Upper lobe of left lung (tissue), 6 donors: ENCODE measurements around the gene TNNC1. TPM values are rescaled to one million over a fixed set of nuclear protein-coding genes. Genes with fewer than 3 reads are reported as not detected.

Experiments
- ATAC-seq, 2 donors: fragments of 200-7000 bp; cut with Tn5 transposase; one replicate each; pipeline ENCODE4 v1.9.1; 2022; ENCODE audit warnings: mild to moderate bottlenecking in 2 of 2, moderate library complexity in 2 of 2; ENCODE audit not compliant: low FRiP score in 2 of 2
- DNase-seq, 2 donors: peaks; one replicate each; pipeline ENCODE4 v3.0.0-alpha.2; 2019 to 2020
- H3K27ac ChIP-seq, 4 donors: fragments of 200-600 bp; sonication (generic); one replicate each; pipeline ENCODE4 v1.5.1; 2016 to 2019
- H3K27me3 ChIP-seq, 4 donors: fragments of 200-600 bp; sonication (generic); one replicate each; pipeline ENCODE4 v1.5.1; 2017 to 2019
- H3K36me3 ChIP-seq, 4 donors: fragments of 200-600 bp; sonication (generic); one replicate each; pipeline ENCODE4 v1.5.1; 2016 to 2019
- H3K4me1 ChIP-seq, 4 donors: fragments of 200-600 bp; sonication (generic); one replicate each; pipeline ENCODE4 v1.5.1; 2018 to 2019
- H3K4me3 ChIP-seq, 4 donors: fragments of 200-600 bp; sonication (generic); one replicate each; pipeline ENCODE4 v1.5.1; 2017 to 2019; ENCODE audit warnings: mild to moderate bottlenecking in 2 of 4, moderate library complexity in 1 of 4
- H3K9me3 ChIP-seq, 4 donors: fragments of 200-600 bp; sonication (generic); one replicate each; pipeline ENCODE4 v1.5.1; 2018 to 2019
- CTCF ChIP-seq, 6 experiments: fragments of 450-650 bp in 4 of 6; fragments of 200-600 bp in 2 of 6; sonication (generic) in 2 of 6; IDR thresholded peaks; one replicate each; pipeline ENCODE4 v1.5.1; 2016 to 2019; ENCODE audit warnings: antibody characterized with exemption in 6 of 6
- EP300 ChIP-seq, 4 donors: sonication (generic); formaldehyde crosslinking; IDR thresholded peaks; one replicate each; pipeline ENCODE4 v1.5.1; 2017; ENCODE audit warnings: antibody characterized with exemption in 4 of 4, control low read depth in 2 of 4
- POLR2A ChIP-seq, 4 donors: fragments of 450-650 bp; IDR thresholded peaks; one replicate each; pipeline ENCODE4 v1.5.1; 2016 to 2017; ENCODE audit warnings: antibody characterized with exemption in 4 of 4, mild to moderate bottlenecking in 2 of 4
- POLR2AphosphoS5 ChIP-seq, 2 donors: sonication (generic); formaldehyde crosslinking; IDR thresholded peaks; one replicate each; pipeline ENCODE4 v1.5.1; 2017; ENCODE audit warnings: antibody characterized with exemption in 2 of 2
- WGBS, 2 donors: methylation state at CpG; one replicate each; pipeline ENCODE4 v1.1.5; 2017 to 2018; 5-methylcytosine and 5-hydroxymethylcytosine counted together
- total RNA-seq, 6 donors: library from RNA; depleted of rRNA in 4 of 6; stranded (reverse); fragments of >200 nt in 4 of 6; gene quantifications; one replicate each; pipeline versions ENCODE4 v1.1.0 to v1.2.1, GENCODE V29; 2016 to 2021
- donor health status: DM: no; HTN: no; CAD: no; lungs with moderate emphysema.
- donor health status: DM: no; HTN: yes; CAD: no; lungs with severe emphysema.

TNNC1 gene
- total RNA-seq, 6 donors from 2014 or later: 28.3 to 196 (median 122) TPM

- peaks cover 49 to 71% (median 65%) of the 10 kb centered on the region in 4 donors for H3K4me1 ChIP-seq
- no peaks in the 10 kb centered on the region for H3K27me3 ChIP-seq
- TF ChIP-seq POLR2AphosphoS5 (IDR thresholded peaks at IDR 0.05) (no peak), CTCF (IDR thresholded peaks at IDR 0.05) (no peak)
- H3K27ac ChIP-seq: peak overlapping the region; percentile 59 to 79 (median 73)
- DNase-seq: no peak
- H3K9me3 ChIP-seq: no peaks in the 10 kb centered on the region
- ATAC-seq: no peak
- 92% methylated on average over 9 of the region's 9 CpGs; no CpG with 5 or more reads in 1 of the 2 donors for WGBS, 2 donors
- peaks cover 0 to 2% (median 0%) of the 10 kb centered on the region in 4 donors for H3K36me3 ChIP-seq
- H3K4me3 ChIP-seq: no peak overlapping the region
Measured at GRCh38 chr3:52434491-52435115, 19.2 kb downstream of the TNNC1 start.

- H3K36me3 ChIP-seq: no peaks in the 10 kb centered on the region
- H3K9me3 ChIP-seq: no peaks in the 10 kb centered on the region
- TF ChIP-seq POLR2A (IDR thresholded peaks at IDR 0.05) (no peak), CTCF (IDR thresholded peaks at IDR 0.05) (no peak), POLR2AphosphoS5 (IDR thresholded peaks at IDR 0.05) (no peak), EP300 (IDR thresholded peaks at IDR 0.05) (no peak)
- no peak overlapping the region for H3K4me3 ChIP-seq
- no peak for DNase-seq
- no peak for ATAC-seq
- 91 to 95% methylated on average over 6 of the region's 6 CpGs for WGBS, 2 donors
- peaks cover 50 to 73% (median 66%) of the 10 kb centered on the region in 4 donors for H3K4me1 ChIP-seq
- peak overlapping the region; percentile 59 to 79 (median 73) for H3K27ac ChIP-seq
- no peaks in the 10 kb centered on the region for H3K27me3 ChIP-seq
Measured at GRCh38 chr3:52433996-52434479, 19.8 kb downstream of the TNNC1 start.

GRCh38 chr3:52433328-52433995 lies 20.4 kb downstream of the TNNC1 start:
- DNase-seq (no peak), ATAC-seq (no peak)
- TF ChIP-seq POLR2A (IDR thresholded peaks at IDR 0.05): no peak
- TF ChIP-seq CTCF (IDR thresholded peaks at IDR 0.05): no peak
- TF ChIP-seq EP300 (IDR thresholded peaks at IDR 0.05): no peak
- no peak for TF ChIP-seq POLR2AphosphoS5 (IDR thresholded peaks at IDR 0.05)
- Histone ChIP-seq H3K4me1 (peaks cover 50 to 73% (median 66%) of the 10 kb centered on the region in 4 donors), H3K9me3 (no peaks in the 10 kb centered on the region), H3K27me3 (no peaks in the 10 kb centered on the region), H3K4me3 (no peak overlapping the region), H3K36me3 (no peaks in the 10 kb centered on the region), H3K27ac (peak overlapping the region; percentile 35 to 79 (median 67))
- WGBS, 2 donors: 80% methylated on average over 10 of the region's 10 CpGs

- H3K27me3 ChIP-seq: no peaks in the 10 kb centered on the region
- no peak for TF ChIP-seq POLR2A (IDR thresholded peaks at IDR 0.05)
- no peak for TF ChIP-seq POLR2AphosphoS5 (IDR thresholded peaks at IDR 0.05)
- TF ChIP-seq CTCF (IDR thresholded peaks at IDR 0.05): no peak
- TF ChIP-seq EP300 (IDR thresholded peaks at IDR 0.05): no peak
- ATAC-seq (no peak), DNase-seq (peak in 1 of 2 donors; percentile 28)
- peaks cover 44 to 67% (median 59%) of the 10 kb centered on the region in 4 donors for H3K4me1 ChIP-seq
- no peaks in the 10 kb centered on the region for H3K36me3 ChIP-seq
- 17 to 40% methylated on average over 2 to 4 of the region's 4 CpGs for WGBS, 2 donors
- no peaks in the 10 kb centered on the region for H3K9me3 ChIP-seq
- no peak overlapping the region for H3K4me3 ChIP-seq
- peak overlapping the region; percentile 30 to 79 (median 60) for H3K27ac ChIP-seq
Measured at GRCh38 chr3:52432691-52433141, 21.1 kb downstream of the TNNC1 start.
